Tongue (tissue), 2 donors: ENCODE measurements around the gene ADAMTS18. TPM values are rescaled to one million over a fixed set of nuclear protein-coding genes. Genes with fewer than 3 reads are reported as not detected.
"Not testable (repeated sequence)": the region's sequence is repeated elsewhere in the genome, so short reads cannot be mapped to it uniquely, and the experiment has no call there.

Experiments used
- DNase-seq: peaks from one replicate; pipeline ENCODE4 v3.0.0-alpha.2; 2015
- total RNA-seq: library from RNA; depleted of rRNA; stranded (reverse); fragments of >200 nt; gene quantifications from one replicate; pipeline ENCODE4 v1.2.3, GENCODE V29; 2014

Gene ADAMTS18
- total RNA-seq, 1 donor from 2014 or later, result 9.2 TPM

GRCh38 chr16:77285676-77286075, 149.2 kb downstream of the ADAMTS18 start:
- no peak for DNase-seq

GRCh38 chr16:77282345-77282744, 152.5 kb downstream of the ADAMTS18 start:
- no peak for DNase-seq

GRCh38 chr16:77279316-77279715, 155.5 kb downstream of the ADAMTS18 start:
- not testable (repeated sequence) for DNase-seq

- no peak for DNase-seq
These were observed 157.3 kb downstream of the ADAMTS18 start for GRCh38 chr16:77277571-77277970.

- DNase-seq, result no peak
These were observed 157.7 kb downstream of the ADAMTS18 start for GRCh38 chr16:77277141-77277540.

GRCh38 chr16:77276661-77277060, 158.2 kb downstream of the ADAMTS18 start:
- no peak for DNase-seq

- DNase-seq, result not testable (repeated sequence)
These were observed 159.5 kb downstream of the ADAMTS18 start for GRCh38 chr16:77275303-77275702.

- peak; percentile 33 for DNase-seq
These were observed 161.0 kb downstream of the ADAMTS18 start for GRCh38 chr16:77273815-77274214.

GRCh38 chr16:77271532-77272426, 163.1 kb downstream of the ADAMTS18 start:
- no peak for DNase-seq

GRCh38 chr16:77266185-77266584, 168.6 kb downstream of the ADAMTS18 start:
- DNase-seq, result not testable (repeated sequence)

GRCh38 chr16:77262971-77263370, 171.9 kb downstream of the ADAMTS18 start:
- no peak for DNase-seq

- DNase-seq, result no peak
These were observed 184.4 kb downstream of the ADAMTS18 start for GRCh38 chr16:77250400-77250799.

- DNase-seq, result no peak
These were observed 188.7 kb downstream of the ADAMTS18 start for GRCh38 chr16:77246150-77246549.

- DNase-seq, result not testable (repeated sequence)
These were observed 192.4 kb downstream of the ADAMTS18 start for GRCh38 chr16:77242471-77242870.

GRCh38 chr16:77238593-77238992, 196.2 kb downstream of the ADAMTS18 start:
- no peak for DNase-seq

GRCh38 chr16:77236063-77236511, 198.7 kb downstream of the ADAMTS18 start:
- DNase-seq, result peak; percentile 94

GRCh38 chr16:77234611-77235010, 200.2 kb downstream of the ADAMTS18 start:
- no peak for DNase-seq

GRCh38 chr16:77233799-77234519, 200.9 kb downstream of the ADAMTS18 start:
- no peak for DNase-seq

Other genes starting within 250 kb of the ADAMTS18 start
- gene MON1B, start 243.8 kb downstream of the ADAMTS18 start, total RNA-seq, result 5.0 TPM
- gene SYCE1L, start 235.6 kb downstream of the ADAMTS18 start, total RNA-seq, result 1.2 TPM